ENCODE results near the gene AGAP3.

GRCh38 chr7:151091988-151092387 is 5.7 kb downstream of the AGAP3 start:
- TF ChIP-seq CTCF (IDR thresholded peaks at IDR 0.05) = no peak
- no peak for TF ChIP-seq POLR2A (IDR thresholded peaks at IDR 0.05)

Measured in prostate gland (tissue), 2 donors.